ENCODE results near the gene CNTN5. TPM values are rescaled to one million over a fixed set of nuclear protein-coding genes. Genes with fewer than 3 reads are reported as not detected.

CNTN5 gene
- total RNA-seq, 2 donors from 2014 or later: 1.4 to 3.3 TPM

DNA sequence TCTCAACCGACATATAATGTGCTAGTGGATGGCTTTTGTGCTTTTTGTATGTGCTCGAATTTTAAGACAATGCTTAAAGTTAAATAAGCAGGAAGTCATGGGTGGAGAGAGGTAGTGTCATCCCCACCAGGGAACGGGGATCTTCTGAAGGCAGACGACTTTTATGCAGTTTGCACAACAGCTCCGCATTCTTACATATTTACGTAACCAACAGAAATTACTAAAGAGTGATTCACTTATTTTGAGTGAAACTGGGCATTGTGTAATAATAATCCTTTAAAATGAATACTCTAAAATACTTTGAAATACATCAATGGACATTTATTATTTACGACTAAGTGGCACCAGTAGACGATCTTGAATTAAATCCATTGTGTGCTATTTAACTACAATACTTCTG lies 305.1 kb downstream of the CNTN5 start:
- no peak overlapping the region for H3K4me3 Mint-ChIP-seq
- no peaks in the 10 kb centered on the region for H3K4me1 Mint-ChIP-seq
- DNase-seq: no peak
- Histone ChIP-seq H3K4me3 (ENCODE audit: low read length) (no peak overlapping the region), H3K9ac (ENCODE audit: extremely low read depth, low read length, poor library complexity, severe bottlenecking) (no peak overlapping the region), H3K36me3 (ENCODE audit: control insufficient read depth, insufficient read depth, low read length) (no peaks in the 10 kb centered on the region), H3K27ac (ENCODE audit: low read depth, low read length) (no peak overlapping the region), H3K27me3 (ENCODE audit: control insufficient read depth, insufficient read depth, low read length, poor library complexity, severe bottlenecking) (no peaks in the 10 kb centered on the region), H3K9me3 (ENCODE audit: control insufficient read depth, low read length) (no peaks in the 10 kb centered on the region), H3K4me1 (ENCODE audit: control insufficient read depth, insufficient read depth, low read length) (no peaks in the 10 kb centered on the region)
- TF ChIP-seq, protein P1, sequence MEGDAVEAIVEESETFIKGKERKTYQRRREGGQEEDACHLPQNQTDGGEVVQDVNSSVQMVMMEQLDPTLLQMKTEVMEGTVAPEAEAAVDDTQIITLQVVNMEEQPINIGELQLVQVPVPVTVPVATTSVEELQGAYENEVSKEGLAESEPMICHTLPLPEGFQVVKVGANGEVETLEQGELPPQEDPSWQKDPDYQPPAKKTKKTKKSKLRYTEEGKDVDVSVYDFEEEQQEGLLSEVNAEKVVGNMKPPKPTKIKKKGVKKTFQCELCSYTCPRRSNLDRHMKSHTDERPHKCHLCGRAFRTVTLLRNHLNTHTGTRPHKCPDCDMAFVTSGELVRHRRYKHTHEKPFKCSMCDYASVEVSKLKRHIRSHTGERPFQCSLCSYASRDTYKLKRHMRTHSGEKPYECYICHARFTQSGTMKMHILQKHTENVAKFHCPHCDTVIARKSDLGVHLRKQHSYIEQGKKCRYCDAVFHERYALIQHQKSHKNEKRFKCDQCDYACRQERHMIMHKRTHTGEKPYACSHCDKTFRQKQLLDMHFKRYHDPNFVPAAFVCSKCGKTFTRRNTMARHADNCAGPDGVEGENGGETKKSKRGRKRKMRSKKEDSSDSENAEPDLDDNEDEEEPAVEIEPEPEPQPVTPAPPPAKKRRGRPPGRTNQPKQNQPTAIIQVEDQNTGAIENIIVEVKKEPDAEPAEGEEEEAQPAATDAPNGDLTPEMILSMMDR (conservative IDR thresholded peaks at IDR 0.05): no peak
- no peaks in the 10 kb centered on the region for H3K36me3 Mint-ChIP-seq (ENCODE audit: low read depth)
- H3K27ac Mint-ChIP-seq: no peak overlapping the region
- 43 to 78% methylated on average over 1 to 7 of the region's 8 CpGs for WGBS, 2 experiments (ENCODE audit: insufficient coverage in 1 of 2, insufficient read length in 1 of 2)
- H3K9me3 Mint-ChIP-seq: no peaks in the 10 kb centered on the region
- no peaks in the 10 kb centered on the region for H3K27me3 Mint-ChIP-seq (ENCODE audit: insufficient read depth)

DNA sequence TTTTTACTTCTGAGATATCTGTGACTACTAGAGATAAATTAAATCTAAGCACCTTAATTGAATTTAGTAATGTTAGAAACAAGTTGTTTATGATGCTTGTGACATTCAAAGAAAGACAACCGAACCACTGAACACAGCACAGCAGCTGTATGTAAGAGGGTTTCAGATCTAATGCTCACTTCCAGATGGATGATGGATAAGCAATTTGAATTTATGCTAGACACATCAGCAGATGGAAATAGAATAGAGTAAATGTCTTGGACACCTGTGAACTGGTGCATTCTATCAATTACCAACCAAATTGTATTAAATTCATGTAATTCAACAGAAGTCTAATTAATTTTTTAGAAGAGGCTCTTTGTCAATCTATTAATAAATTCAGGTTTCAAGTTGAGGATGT lies 306.3 kb downstream of the CNTN5 start:
- H3K27ac Mint-ChIP-seq: no peak overlapping the region
- H3K4me3 Mint-ChIP-seq: no peak overlapping the region
- no peak overlapping the region for H3K27ac ChIP-seq (ENCODE audit: low read depth, low read length)

DNA sequence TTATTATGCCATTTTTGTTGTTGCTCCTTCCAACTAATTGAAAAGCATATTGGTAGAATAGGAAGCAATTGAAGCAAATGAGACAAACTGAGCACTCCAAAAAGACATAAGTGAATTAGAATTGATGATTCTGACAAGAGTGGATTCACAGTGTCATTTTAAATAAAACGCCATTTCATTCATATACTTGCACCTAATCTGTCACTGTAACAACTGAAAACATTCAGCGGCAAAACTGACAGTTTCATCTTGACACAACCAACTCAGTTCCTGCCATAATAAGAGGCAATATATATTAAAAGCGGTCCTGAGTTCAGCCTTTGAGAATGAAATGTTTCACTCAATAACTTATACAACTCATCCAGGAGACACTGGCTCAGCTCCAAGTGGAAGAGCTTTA lies 306.8 kb downstream of the CNTN5 start:
- no peaks in the 10 kb centered on the region for H3K36me3 Mint-ChIP-seq (ENCODE audit: low read depth)
- no peaks in the 10 kb centered on the region for H3K9me3 ChIP-seq (ENCODE audit: control insufficient read depth, low read length)
- no peak overlapping the region for H3K27ac ChIP-seq (ENCODE audit: low read depth, low read length)
- DNase-seq: no peak
- no peaks in the 10 kb centered on the region for H3K27me3 ChIP-seq (ENCODE audit: control insufficient read depth, insufficient read depth, low read length, poor library complexity, severe bottlenecking)
- TF ChIP-seq, protein P1 (conservative IDR thresholded peaks at IDR 0.05): no peak
- no peak overlapping the region for H3K27ac Mint-ChIP-seq
- no peaks in the 10 kb centered on the region for H3K36me3 ChIP-seq (ENCODE audit: control insufficient read depth, insufficient read depth, low read length)
- no peak overlapping the region for H3K4me3 Mint-ChIP-seq
- H3K4me3 ChIP-seq (ENCODE audit: low read length): no peak overlapping the region
- H3K4me1 Mint-ChIP-seq: no peaks in the 10 kb centered on the region
- H3K9ac ChIP-seq (ENCODE audit: extremely low read depth, low read length, poor library complexity, severe bottlenecking): no peak overlapping the region
- H3K4me1 ChIP-seq (ENCODE audit: control insufficient read depth, insufficient read depth, low read length): no peaks in the 10 kb centered on the region
- no peaks in the 10 kb centered on the region for H3K9me3 Mint-ChIP-seq
- 88% methylated on average over 3 of the region's 3 CpGs; no CpG with 5 or more reads in 1 of the 2 experiments for WGBS, 2 experiments (ENCODE audit: insufficient coverage in 1 of 2, insufficient read length in 1 of 2)
- H3K27me3 Mint-ChIP-seq (ENCODE audit: insufficient read depth): no peaks in the 10 kb centered on the region

More for the DNA sequence above, 306.3 kb downstream of the CNTN5 start:
- WGBS, 2 experiments (ENCODE audit: insufficient coverage in 1 of 2, insufficient read length in 1 of 2): 100% methylated on average over 1 of the region's 1 CpG
- no peaks in the 10 kb centered on the region for H3K27me3 ChIP-seq (ENCODE audit: control insufficient read depth, insufficient read depth, low read length, poor library complexity, severe bottlenecking)
- TF ChIP-seq, protein P1 (conservative IDR thresholded peaks at IDR 0.05): no peak
- no peaks in the 10 kb centered on the region for H3K9me3 ChIP-seq (ENCODE audit: control insufficient read depth, low read length)
- H3K4me3 ChIP-seq (ENCODE audit: low read length): no peak overlapping the region
- H3K9ac ChIP-seq (ENCODE audit: extremely low read depth, low read length, poor library complexity, severe bottlenecking): no peak overlapping the region
- no peak for DNase-seq
- no peaks in the 10 kb centered on the region for H3K36me3 ChIP-seq (ENCODE audit: control insufficient read depth, insufficient read depth, low read length)
- no peaks in the 10 kb centered on the region for H3K4me1 Mint-ChIP-seq
- no peaks in the 10 kb centered on the region for H3K9me3 Mint-ChIP-seq
- H3K4me1 ChIP-seq (ENCODE audit: control insufficient read depth, insufficient read depth, low read length): no peaks in the 10 kb centered on the region
- no peaks in the 10 kb centered on the region for H3K36me3 Mint-ChIP-seq (ENCODE audit: low read depth)
- H3K27me3 Mint-ChIP-seq (ENCODE audit: insufficient read depth): no peaks in the 10 kb centered on the region
